Esophagus muscularis mucosa (tissue), 3 donors: ENCODE measurements around the gene XAB2.
"Not testable (repeated sequence)": the region's sequence is repeated elsewhere in the genome, so short reads cannot be mapped to it uniquely, and the experiment has no call there.

Experiments used
- POLR2A ChIP-seq: fragments of 450-650 bp; IDR thresholded peaks from one replicate; pipeline ENCODE4 v1.6.1; 2017; ENCODE audit warnings: antibody characterized with exemption, moderate library complexity, mild to moderate bottlenecking, low read depth
- TF ChIP-seq, protein P1 (sequence below), 3 experiments: fragments of 200-600 bp in 2 of 3; fragments of 450-650 bp in 1 of 3; sonication (generic) in 2 of 3; IDR thresholded peaks; one replicate each; pipeline ENCODE4 v1.5.1; 2017 to 2019; ENCODE audit warnings: antibody characterized with exemption in 3 of 3, mild to moderate bottlenecking in 2 of 3, moderate library complexity in 1 of 3

DNA sequence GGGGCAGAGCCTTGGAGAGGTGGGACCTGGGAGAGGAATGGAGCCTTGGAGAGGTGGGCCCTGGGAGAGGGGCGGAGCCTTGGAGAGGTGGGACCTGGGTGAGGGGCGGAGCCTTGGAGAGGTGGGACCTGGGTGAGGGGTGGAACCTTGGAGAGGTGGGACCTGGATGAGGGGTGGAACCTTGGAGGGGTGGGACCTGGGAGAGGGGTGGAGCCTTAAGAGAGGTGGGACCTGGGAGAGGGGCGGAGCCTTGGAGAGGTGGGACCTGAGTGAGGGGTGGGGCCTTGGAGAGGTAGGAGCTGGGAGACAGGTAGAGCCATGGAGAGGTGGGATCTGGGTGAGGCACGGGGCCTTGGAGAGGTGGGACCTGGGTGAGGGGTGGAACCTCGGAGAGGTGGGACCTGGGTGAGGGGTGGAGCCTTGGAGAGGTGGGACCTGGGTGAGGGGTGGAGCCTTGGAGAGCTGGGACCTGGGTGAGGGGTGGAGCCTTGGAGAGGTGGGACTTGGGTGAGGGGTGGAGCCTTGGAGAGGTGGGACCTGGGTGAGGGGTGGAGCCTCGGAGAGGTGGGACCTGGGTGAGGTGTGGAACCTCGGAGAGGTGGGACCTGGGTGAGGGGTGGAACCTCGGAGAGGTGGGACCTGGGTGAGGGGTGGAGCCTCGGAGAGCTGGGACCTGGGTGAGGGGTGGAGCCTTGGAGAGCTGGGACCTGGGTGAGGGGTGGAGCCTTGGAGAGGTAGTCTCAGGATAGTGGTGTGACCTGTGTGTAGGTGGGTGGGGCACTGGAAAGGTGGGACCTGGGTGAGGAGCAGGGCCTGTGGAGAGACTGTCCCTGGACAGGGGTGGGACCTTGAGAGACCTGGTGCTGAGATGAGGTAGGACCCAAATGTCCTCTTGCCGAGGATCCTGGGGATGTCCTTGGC, 14.5 kb upstream of the XAB2 start:
- TF ChIP-seq, protein P1, sequence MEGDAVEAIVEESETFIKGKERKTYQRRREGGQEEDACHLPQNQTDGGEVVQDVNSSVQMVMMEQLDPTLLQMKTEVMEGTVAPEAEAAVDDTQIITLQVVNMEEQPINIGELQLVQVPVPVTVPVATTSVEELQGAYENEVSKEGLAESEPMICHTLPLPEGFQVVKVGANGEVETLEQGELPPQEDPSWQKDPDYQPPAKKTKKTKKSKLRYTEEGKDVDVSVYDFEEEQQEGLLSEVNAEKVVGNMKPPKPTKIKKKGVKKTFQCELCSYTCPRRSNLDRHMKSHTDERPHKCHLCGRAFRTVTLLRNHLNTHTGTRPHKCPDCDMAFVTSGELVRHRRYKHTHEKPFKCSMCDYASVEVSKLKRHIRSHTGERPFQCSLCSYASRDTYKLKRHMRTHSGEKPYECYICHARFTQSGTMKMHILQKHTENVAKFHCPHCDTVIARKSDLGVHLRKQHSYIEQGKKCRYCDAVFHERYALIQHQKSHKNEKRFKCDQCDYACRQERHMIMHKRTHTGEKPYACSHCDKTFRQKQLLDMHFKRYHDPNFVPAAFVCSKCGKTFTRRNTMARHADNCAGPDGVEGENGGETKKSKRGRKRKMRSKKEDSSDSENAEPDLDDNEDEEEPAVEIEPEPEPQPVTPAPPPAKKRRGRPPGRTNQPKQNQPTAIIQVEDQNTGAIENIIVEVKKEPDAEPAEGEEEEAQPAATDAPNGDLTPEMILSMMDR (IDR thresholded peaks at IDR 0.05) = not testable (repeated sequence)
- not testable (repeated sequence) for TF ChIP-seq POLR2A
